KOPT-K1 (cell line): ENCODE measurements around the gene NOL4L.
A peak's percentile ranks its signal among the peaks of the same experiment; 100 is the strongest.

Experiments used
- H3K27ac ChIP-seq: fragments of 200-600 bp; sonication (generic); 2 replicates; pipeline ENCODE4 v1.5.1; 2016; ENCODE audit warnings: antibody characterized with exemption, mild to moderate bottlenecking, low read depth, low read length; ENCODE audit not compliant: poor library complexity, severe bottlenecking
- H3K36me3 ChIP-seq: fragments of 200-600 bp; sonication (generic); 2 replicates; pipeline ENCODE4 v1.5.1; 2017; ENCODE audit warnings: antibody characterized with exemption, mild to moderate bottlenecking, low read length, moderate library complexity; ENCODE audit not compliant: insufficient read depth
- H3K9me3 ChIP-seq: fragments of 200-600 bp; sonication (generic); 2 replicates; pipeline ENCODE4 v1.5.1; 2017; ENCODE audit warnings: antibody characterized with exemption, low read length, mild to moderate bottlenecking; ENCODE audit not compliant: insufficient read depth, poor library complexity, severe bottlenecking

NOL4L gene

DNA sequence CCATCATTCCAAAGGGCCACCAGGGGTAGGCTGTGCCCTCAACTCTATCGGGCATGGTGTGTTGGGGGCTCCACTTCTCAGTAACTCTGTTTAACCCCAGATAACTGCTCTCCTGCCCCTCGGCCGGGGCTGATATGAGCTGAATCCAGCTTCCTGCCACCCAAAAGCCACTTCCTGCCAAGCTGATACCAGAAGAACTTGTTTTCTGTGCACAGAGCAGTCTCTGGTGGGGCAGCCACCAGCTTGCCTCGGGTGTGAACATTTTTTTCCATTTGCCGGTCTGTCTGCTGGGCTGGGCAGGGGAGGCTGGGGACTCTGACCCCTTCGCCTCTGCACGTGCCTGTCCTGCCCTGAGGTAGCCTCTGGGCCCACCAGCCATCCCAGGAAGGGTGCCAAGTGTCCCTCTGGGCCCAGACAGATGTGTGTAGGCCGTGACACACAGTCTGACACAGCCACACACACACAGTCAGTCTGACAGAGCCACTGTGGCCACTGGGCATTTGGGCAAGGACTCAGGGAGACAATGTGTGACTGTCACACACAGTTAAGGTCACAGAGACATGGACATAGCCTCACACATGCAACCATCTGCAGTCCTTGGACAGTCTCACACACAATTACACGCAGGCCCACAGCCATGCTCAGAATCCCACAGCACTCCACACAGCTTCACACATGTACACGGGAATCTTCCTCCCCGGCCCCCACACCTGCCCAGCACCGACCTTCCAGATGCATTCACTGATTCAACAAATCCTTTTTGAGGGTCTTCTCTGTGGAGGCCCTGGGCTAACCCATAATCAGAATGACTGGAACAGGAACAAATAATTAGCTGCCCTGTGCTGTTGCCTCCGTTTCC, 45.1 kb downstream of the NOL4L start:
- H3K27ac ChIP-seq = peak overlapping the region; percentile 93

DNA sequence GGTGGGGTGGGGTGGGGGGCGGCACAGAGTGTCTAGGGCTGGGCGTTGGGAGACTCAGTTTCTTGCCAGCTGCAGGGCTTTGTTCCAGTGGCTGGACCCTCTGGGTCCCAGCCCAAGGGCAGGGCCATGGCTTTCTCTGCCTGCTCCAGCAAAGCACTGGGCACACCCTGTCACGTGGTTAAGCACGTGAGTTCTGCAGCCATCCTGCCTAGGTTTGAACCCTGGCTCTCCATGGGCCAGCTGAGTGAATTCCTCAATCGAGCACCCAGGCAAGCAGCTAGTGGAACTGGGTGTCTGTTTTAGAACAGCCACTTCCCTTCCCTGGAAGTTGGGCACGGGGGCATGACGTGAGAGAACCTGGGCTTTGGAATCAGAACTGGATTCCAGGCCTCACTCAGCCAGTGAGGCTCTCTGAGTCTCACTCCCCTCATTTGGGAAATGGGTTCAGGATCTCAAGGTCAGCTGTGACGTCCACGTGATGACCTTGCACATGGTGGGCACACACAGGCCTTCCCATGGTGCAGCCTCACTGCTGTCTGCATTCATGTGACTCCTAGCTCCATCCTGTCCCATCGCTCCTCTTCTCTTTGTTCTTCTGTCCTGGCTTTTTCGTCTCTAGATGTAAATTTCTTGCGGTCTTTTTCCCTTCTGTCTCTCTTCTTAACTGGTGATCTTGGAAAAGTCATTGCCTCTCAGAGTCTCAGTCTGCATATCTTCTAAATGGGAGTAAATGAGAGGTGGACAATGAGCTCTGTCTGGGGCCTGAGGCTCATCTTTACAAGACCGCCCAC, 45.9 kb downstream of the NOL4L start:
- H3K36me3 ChIP-seq = no peaks in the 10 kb centered on the region
- peak overlapping the region; percentile 93 for H3K27ac ChIP-seq
- no peaks in the 10 kb centered on the region for H3K9me3 ChIP-seq

More for the DNA sequence above, 45.1 kb downstream of the NOL4L start:
- Histone ChIP-seq H3K36me3 (no peaks in the 10 kb centered on the region), H3K9me3 (no peaks in the 10 kb centered on the region)

DNA sequence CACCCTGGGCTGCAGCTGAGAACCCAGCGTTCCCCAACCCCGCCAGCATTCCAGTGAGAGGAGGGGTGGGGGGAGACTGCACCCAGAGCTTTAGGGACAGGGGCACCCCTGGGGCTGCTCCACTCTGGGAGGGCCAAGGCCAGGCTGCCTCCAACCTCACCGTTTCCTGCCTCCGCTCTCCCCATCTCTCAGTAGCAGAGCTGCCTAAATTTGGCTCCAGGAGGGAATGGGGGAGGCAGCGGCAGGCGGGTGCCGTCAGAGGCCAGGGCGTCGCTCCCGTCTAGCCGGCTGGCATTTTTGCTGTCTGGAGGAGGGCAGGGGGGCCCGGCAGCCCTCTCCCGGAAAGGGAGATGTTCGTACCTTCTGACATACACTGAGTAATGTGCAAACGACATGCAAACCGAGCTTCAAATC, 46.6 kb downstream of the NOL4L start:
- Histone ChIP-seq H3K27ac (peak overlapping the region; percentile 93), H3K36me3 (no peaks in the 10 kb centered on the region), H3K9me3 (no peaks in the 10 kb centered on the region)

DNA sequence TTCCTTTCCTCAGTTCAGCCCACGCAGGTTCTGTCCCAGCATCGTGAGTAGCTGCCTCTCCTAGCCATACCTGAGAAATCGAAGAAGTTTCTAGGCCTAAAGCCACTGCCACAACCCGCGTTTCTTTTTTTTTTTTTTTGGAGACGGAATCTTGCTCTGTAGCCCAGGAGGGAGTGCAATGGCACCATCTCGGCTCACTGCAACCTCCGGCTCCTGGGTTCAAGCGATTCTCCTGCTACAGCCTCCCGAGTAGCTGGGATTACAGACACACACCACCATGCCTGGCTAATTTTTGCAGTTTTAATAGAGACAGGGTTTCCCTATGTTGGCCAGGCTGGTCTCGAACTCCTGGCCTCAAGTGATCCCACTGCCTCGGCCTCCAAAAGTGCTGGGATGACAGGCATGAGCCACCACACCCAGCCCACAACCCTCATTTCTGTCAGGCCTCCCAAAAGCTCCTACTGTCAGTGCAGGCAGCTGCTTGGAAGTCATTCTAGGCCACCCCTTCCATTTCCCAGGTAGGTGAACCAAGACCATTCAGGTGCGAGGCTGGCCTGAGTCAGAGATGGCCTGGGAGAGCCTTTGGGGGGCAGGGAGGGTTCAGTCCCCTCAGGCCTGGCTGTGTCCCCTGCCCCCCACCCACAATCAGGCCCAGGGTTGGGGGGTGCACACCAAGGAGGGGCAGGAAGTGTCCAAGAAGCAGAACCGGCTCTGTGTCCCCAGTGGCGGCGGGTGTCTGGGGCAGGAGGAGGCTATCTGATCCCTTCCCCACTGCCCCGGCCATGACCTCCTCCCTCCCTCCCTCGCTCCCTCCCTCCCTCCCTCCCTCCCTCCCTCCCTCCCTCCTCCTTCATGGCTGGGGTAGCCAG, 47.2 kb downstream of the NOL4L start:
- Histone ChIP-seq H3K9me3 (no peaks in the 10 kb centered on the region), H3K36me3 (no peaks in the 10 kb centered on the region), H3K27ac (peak overlapping the region; percentile 93)

DNA sequence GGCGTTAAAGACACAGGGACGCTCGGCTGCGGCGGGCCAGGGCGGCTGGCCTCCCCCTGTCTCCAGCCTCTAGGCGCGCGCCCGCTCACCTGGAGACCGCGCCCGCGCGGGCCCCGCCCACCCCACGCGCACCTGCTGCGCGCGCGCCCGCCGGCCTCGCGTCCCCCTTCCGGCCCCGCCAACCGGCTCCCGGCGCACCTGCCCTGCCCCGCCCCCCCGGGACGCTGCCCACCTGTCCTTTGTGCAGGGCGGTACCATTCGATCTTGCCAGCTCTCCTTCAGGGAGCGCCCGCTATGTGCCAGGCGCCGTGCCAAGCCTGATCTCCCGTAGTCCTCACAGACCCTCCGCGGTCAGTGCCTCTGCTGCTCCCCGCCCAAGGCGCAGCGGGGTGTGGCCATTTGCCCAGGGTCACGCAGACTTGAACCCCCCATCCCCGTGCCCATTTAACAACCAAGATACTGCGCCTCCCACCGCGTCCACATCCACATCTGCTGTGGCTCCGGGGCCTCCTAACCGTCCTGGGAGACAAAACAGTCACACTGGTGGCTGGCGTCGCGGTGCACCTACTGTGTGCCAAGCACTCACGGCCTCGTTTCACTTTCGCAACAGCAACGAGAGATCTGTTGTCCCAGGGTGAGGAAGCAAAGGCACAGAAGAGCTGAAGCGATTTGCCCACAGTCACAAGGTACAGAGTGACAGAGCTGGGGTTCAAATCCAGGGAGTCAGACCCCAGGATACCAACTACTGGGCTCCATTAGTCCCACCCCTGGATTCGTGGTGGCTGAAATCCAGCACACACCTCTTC, 48.1 kb downstream of the NOL4L start:
- Histone ChIP-seq H3K9me3 (no peaks in the 10 kb centered on the region), H3K36me3 (no peaks in the 10 kb centered on the region), H3K27ac (peak overlapping the region; percentile 93)

DNA sequence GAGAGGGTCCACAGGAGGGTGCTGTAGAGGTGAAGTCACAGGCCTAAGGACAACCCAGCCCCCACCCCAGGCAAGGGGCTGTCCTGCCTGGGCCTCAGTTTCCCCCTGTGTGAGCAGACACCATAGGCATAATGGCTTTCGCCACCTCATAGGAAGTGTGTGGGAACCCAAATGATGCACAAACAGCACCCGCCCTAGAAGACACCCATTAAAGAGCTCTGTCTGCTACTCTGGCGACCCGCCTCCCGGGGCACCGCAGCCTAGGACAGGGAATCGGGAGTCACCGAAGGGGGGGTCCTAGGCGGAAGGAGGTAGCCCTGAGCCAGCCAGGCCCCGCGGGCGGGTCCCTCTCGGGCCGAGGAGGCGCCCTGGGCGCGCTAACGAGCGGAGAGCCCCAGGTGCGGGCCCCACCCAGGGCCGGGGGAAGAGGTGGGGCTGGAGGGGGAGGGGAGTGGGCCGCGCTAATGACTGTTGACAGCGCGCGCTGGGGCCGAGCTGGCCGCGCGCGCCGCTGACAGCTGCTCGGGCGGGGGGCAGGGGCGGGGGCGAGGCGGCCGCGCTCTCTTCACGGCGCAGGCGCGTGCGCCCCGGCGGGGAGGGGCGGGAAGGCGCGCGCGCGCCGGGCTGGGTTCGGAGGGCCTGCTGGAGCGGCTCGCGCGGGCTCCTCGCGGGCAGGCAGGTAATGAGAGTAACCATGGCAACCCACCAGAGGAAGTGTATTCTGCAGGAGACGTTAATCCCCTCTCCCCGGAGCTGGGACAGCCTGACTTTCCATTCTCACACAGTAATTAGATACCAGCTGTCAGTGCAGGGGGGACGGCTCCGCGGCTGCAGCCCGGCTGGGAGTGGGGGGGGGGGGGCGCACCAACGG, 48.9 kb downstream of the NOL4L start:
- Histone ChIP-seq H3K9me3 (no peaks in the 10 kb centered on the region), H3K36me3 (no peaks in the 10 kb centered on the region), H3K27ac (peak overlapping the region; percentile 93)

DNA sequence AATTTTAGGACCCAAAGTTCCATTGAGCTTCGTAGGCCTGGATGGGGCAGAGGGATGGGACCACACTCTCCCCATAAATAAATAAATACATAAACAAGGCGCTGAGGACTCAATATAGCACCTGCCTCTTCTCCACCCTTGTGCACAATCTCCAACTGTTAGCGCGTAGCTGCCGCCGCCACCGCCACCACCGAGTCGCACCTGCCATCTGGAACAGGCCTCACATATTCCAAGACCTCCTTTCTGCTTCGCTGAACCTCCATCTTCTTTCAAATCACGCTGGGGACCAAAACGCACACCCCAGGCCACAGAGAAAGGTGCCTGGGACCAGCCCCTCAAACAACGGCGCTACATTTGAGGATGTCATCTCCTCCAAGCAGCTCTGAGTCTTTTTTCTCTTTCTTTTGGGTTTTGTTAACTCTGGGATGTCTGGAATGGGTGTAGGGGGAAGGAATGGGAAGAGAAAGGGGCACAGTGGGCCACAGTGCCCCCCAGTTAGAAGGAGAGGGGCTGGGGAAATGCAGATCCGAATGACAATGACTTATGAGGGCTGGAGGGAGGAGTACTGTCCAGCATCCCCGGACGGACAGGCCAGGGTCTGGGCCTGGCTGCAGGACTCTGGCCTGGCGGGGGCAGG, 49.7 kb downstream of the NOL4L start:
- H3K36me3 ChIP-seq = no peaks in the 10 kb centered on the region
- peak overlapping the region; percentile 93 for H3K27ac ChIP-seq
- H3K9me3 ChIP-seq = no peaks in the 10 kb centered on the region

DNA sequence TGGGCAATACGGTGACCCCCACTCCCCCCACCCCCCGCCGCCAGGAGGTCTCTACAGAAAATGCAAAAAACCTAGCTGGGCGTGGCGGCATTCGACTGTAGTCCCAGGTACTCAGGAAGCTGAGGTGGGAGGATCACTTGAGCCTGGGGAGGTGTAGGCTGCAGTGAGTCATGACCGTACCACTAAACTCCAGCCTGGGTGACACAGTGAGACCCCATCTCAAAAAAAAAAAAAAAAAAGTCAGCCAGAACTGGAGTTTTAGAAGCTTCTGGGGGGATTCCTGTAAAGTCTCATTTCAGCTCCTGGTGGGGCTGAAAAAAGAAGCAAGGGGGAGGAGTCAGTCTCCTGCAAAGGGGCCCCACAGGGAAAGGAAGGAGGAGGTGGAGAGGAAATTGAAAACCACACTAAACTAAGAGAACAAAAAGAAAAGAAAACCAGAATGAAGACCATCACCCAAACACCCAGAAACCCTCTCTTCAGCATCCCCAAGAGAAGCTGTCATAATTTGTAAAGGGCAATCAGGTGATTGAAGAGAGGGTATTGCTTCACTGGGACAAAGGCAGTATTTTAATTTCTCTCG, 50.4 kb downstream of the NOL4L start:
- Histone ChIP-seq H3K9me3 (no peaks in the 10 kb centered on the region), H3K36me3 (no peaks in the 10 kb centered on the region)

DNA sequence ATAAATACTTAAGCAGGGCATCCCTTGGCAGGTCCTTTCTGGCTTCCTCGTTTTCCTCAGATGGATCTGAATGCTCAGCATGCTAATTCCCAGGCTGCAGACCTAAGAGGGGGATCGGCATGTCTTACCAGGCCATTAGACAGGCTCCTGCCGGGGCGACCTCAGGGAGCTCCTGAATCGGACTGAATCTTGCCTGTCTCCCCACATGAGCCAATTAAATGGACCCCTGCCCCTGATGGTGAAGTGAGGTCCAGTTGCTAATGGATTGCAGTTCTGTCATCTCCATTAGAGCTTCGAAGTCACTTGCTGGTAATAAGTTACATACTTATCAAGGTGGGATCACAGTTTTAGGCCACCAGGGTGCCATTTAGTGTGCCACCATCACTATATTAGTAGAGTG, 51.4 kb downstream of the NOL4L start:
- no peaks in the 10 kb centered on the region for H3K9me3 ChIP-seq
- H3K27ac ChIP-seq = peak overlapping the region; percentile 93
- H3K36me3 ChIP-seq = no peaks in the 10 kb centered on the region

More for the DNA sequence above, 50.4 kb downstream of the NOL4L start:
- H3K27ac ChIP-seq = peak overlapping the region; percentile 93

DNA sequence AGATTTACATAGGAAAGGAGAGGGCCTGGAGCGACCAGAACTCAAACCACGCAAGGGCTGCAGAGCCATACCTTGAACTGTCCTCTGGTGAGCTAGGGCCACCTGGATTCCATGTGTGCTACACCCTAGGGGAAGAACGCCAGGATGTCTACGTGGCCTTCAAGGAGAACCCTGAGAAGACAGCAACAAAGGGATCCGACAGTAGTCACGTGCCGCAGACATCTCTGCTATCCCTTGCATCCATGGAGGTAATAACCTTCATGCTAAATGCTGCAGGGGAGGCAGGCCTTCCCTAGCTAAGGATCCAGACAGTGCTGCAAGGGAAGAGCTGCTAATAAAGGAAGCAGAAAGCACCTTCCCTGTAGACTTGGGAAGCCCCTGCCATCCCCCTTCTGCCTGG, 52.9 kb downstream of the NOL4L start:
- Histone ChIP-seq H3K27ac (peak overlapping the region; percentile 93), H3K9me3 (no peaks in the 10 kb centered on the region), H3K36me3 (no peaks in the 10 kb centered on the region)

DNA sequence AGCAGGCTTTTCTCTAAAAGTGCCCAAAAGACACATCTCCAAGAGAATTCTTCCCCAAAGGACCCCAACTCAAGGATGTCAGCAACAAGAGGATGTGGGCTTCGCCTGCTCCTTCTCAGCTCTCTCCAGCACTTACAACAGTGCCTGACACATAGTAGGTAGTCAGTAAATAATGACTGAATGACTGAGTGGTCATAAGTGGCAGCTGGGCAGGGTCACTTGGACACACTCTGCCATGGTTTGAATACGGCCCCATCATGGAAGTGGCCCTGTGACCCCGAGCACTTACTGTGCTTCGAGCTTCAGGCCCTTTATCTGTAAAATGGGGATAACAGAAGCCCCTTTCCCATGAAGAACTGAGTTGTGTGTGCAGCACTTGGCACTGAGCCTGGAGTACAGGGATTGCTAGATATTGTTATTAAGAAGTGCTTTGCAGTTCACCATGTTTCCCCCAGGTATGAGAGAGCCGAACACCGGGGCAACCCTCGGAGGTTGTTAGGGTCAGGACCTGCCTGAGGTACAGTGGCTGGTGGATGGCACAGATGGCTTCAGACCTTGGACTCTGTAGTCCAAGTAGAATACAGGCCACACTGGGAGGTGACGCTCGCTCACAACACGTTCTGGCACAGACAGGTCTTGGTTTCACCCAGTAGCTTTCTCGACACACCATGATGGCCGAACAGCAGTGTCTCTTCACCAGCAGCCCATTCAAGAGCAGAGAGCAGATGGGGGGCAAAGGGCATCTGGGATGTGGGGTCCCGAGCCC, 56.0 kb downstream of the NOL4L start:
- peak overlapping the region; percentile 80 for H3K27ac ChIP-seq
- H3K36me3 ChIP-seq = no peaks in the 10 kb centered on the region
- H3K9me3 ChIP-seq = no peaks in the 10 kb centered on the region

DNA sequence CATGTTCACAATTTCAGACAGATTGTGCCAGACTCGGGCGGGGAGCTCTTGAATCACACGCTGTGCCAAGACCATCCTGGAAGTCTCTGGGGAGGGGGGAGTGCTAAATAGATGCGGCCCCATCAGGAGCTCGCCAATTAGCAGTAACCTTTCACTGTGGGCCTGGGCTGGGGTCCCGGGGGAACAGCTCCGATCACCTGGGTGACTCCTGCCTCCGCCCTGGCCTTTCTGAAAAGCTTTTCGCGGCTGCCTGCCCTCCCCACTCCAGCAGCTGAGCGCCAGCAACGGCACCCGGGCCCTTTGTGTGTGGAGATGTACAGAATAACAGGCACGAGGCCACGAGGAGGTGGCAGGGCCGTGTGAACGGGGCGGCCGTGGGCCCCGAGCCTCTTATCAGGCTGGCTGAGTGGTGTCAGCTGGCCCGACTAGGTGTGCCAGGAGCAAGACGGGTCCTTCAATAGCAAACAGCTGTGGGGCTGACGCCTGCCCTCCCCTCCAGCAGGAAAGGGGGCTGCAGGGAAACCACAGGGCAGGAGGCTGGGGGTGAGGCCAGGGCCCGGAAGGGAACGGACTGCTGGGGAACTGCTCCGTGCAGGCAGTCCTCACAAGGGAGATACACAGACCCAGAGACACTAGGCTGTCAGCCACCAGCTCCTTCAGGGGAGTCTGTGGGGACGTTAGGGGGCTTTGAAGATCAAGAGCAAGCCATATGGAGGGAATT, 56.8 kb downstream of the NOL4L start:
- H3K9me3 ChIP-seq = no peaks in the 10 kb centered on the region
- H3K27ac ChIP-seq = peak overlapping the region; percentile 80
- H3K36me3 ChIP-seq = no peaks in the 10 kb centered on the region
